ENCODE measurements around the gene GNPTG. TPM values are rescaled to one million over a fixed set of nuclear protein-coding genes. Genes with fewer than 3 reads are reported as not detected.

Gene GNPTG
- total and polyA plus RNA-seq, 2 donors from 2014 or later = 88.7 to 138 TPM

GRCh38 chr16:1378804-1379303, 27.1 kb downstream of the GNPTG start:
- Histone ChIP-seq H3K9me3 (ENCODE audit: control insufficient read depth in 2 of 3, insufficient read depth in 1 of 3, low read length in 3 of 3) (no peaks in the 10 kb centered on the region), H3K27me3 (ENCODE audit: control insufficient read depth, insufficient read depth, low read length) (no peaks in the 10 kb centered on the region), H3K4me1 (ENCODE audit: control insufficient read depth in 2 of 3, insufficient read depth in 2 of 3, low read depth in 1 of 3, low read length in 3 of 3) (peaks cover 0 to 11% (median 6%) of the 10 kb centered on the region in 3 donors), H3K4me3 (ENCODE audit: low read length in 3 of 3) (peak overlapping the region in 2 of 3 donors; percentile 25 to 28), H3K9ac (ENCODE audit: low read length in 3 of 3) (peak overlapping the region in 1 of 3 donors; percentile 34), H3K27ac (ENCODE audit: low read depth in 2 of 2, low read length in 2 of 2) (peak overlapping the region; percentile 60 to 86), H3K36me3 (ENCODE audit: control insufficient read depth in 2 of 3, insufficient read depth in 3 of 3, low read length in 3 of 3) (peaks cover 0 to 2% (median 2%) of the 10 kb centered on the region in 3 donors)
- intact Hi-C loops (cut with DNase I) = no loop called here
- FAIRE-seq (no peak), DNase-seq (peak; percentile 23 to 97 (median 53))
- TF ChIP-seq, protein P1, sequence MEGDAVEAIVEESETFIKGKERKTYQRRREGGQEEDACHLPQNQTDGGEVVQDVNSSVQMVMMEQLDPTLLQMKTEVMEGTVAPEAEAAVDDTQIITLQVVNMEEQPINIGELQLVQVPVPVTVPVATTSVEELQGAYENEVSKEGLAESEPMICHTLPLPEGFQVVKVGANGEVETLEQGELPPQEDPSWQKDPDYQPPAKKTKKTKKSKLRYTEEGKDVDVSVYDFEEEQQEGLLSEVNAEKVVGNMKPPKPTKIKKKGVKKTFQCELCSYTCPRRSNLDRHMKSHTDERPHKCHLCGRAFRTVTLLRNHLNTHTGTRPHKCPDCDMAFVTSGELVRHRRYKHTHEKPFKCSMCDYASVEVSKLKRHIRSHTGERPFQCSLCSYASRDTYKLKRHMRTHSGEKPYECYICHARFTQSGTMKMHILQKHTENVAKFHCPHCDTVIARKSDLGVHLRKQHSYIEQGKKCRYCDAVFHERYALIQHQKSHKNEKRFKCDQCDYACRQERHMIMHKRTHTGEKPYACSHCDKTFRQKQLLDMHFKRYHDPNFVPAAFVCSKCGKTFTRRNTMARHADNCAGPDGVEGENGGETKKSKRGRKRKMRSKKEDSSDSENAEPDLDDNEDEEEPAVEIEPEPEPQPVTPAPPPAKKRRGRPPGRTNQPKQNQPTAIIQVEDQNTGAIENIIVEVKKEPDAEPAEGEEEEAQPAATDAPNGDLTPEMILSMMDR (IDR thresholded peaks at IDR 0.05; ENCODE audit: borderline replicate concordance, extremely low read depth, insufficient read depth) = no peak

DNA sequence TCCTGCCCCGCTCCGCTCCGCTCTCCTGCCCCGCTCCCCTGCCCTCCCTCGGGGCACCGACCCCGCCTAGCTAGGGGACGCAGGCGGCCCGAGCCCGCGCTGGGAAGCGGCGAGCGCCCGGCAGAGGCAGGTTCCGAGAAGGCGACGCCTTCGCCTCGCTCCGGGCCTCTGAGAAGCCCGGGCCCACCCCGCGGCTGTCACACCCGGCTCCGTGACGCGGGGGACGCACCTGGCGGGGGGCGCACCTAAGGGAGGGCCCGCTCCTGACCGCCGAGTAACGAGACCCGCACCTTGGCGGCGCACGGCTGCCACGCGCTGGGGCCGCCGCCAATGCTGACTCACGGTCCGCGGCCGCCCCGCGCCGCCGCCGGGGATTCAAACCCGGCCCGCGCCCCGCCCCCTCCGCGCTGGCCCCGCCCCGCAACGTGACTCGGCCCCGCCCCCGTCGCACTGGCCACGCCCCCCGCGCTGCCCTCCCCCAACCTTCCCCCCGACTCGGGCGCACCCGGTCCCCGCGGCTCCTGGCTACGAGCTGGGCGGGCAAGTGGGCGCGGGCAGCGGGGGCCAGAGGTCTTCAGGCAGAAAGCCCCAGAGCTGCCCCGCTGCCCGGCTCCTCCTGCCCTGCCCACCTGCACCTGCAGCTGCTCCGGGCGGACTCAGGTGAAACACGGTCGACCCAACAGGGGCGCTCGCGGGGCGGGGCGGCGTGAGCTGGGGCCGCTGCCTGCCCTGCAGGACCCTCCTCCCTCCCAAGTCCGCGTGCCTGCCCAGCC, 27.8 kb downstream of the GNPTG start:
- intact Hi-C loops (cut with DNase I) = no loop called here
- DNase-seq (peak in 4 of 5 donors; percentile 54 to 79 (median 64)), FAIRE-seq (no peak)
- TF ChIP-seq, protein P1 (IDR thresholded peaks at IDR 0.05; ENCODE audit: borderline replicate concordance, extremely low read depth, insufficient read depth) = no peak
- Histone ChIP-seq H3K27me3 (ENCODE audit: control insufficient read depth, insufficient read depth, low read length) (no peaks in the 10 kb centered on the region), H3K9ac (ENCODE audit: low read length in 3 of 3) (peak overlapping the region in 1 of 3 donors; percentile 12), H3K9me3 (ENCODE audit: control insufficient read depth in 2 of 3, insufficient read depth in 1 of 3, low read length in 3 of 3) (no peaks in the 10 kb centered on the region), H3K27ac (ENCODE audit: low read depth in 2 of 2, low read length in 2 of 2) (peak overlapping the region; percentile 60 to 86), H3K36me3 (ENCODE audit: control insufficient read depth in 2 of 3, insufficient read depth in 3 of 3, low read length in 3 of 3) (peaks cover 0 to 2% (median 2%) of the 10 kb centered on the region in 3 donors), H3K4me1 (ENCODE audit: control insufficient read depth in 2 of 3, insufficient read depth in 2 of 3, low read depth in 1 of 3, low read length in 3 of 3) (peaks cover 0 to 11% (median 6%) of the 10 kb centered on the region in 3 donors), H3K4me3 (ENCODE audit: low read length in 3 of 3) (peak overlapping the region in 1 of 3 donors; percentile 25)

DNA sequence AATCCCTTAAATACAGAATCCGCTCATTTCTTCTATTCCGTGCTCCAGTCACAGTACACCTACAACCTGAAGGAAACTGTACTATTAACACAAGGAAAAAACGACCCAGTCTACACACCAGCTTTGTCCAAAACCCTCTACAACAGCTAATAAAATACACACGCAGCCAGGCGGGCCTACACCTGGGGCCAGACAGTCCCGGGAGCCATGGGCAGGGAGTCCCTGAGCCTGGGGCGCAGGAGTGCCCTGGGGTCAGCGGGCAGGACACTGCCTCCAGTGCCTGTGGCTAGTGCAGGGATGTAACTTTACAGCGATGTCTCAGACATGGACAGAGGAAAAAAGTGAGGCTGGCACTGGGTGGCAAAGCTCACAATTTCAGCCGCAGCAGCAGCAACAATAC, 28.5 kb downstream of the GNPTG start:
- intact Hi-C loops (cut with DNase I) = no loop called here
- Histone ChIP-seq H3K4me1 (ENCODE audit: control insufficient read depth in 2 of 3, insufficient read depth in 2 of 3, low read depth in 1 of 3, low read length in 3 of 3) (peaks cover 0 to 11% (median 6%) of the 10 kb centered on the region in 3 donors), H3K27me3 (ENCODE audit: control insufficient read depth, insufficient read depth, low read length) (no peaks in the 10 kb centered on the region), H3K9me3 (ENCODE audit: control insufficient read depth in 2 of 3, insufficient read depth in 1 of 3, low read length in 3 of 3) (no peaks in the 10 kb centered on the region), H3K9ac (ENCODE audit: low read length in 3 of 3) (no peak overlapping the region), H3K27ac (ENCODE audit: low read depth in 2 of 2, low read length in 2 of 2) (no peak overlapping the region), H3K36me3 (ENCODE audit: control insufficient read depth in 2 of 3, insufficient read depth in 3 of 3, low read length in 3 of 3) (peaks cover 2 to 5% (median 3%) of the 10 kb centered on the region in 3 donors), H3K4me3 (ENCODE audit: low read length in 3 of 3) (no peak overlapping the region)
- TF ChIP-seq, protein P1 (IDR thresholded peaks at IDR 0.05; ENCODE audit: borderline replicate concordance, extremely low read depth, insufficient read depth) = no peak
- FAIRE-seq = no peak
- DNase-seq = no peak
